ENCODE data around the gene OGDHL.
"Not testable (repeated sequence)": the region's sequence is repeated elsewhere in the genome, so short reads cannot be mapped to it uniquely, and the experiment has no call there.

The OGDHL gene

GRCh38 chr10:49740346-49741107 lies 21.6 kb downstream of the OGDHL start:
- DNase-seq (ENCODE audit: low read depth in 3 of 3) = no peak

GRCh38 chr10:49739426-49739825 lies 22.7 kb downstream of the OGDHL start:
- no peak for DNase-seq (ENCODE audit: low read depth in 3 of 3)

- DNase-seq (ENCODE audit: low read depth in 3 of 3) = no peak
Measured at GRCh38 chr10:49738616-49739360, 23.3 kb downstream of the OGDHL start.

- DNase-seq (ENCODE audit: low read depth in 3 of 3) = no peak
Measured at GRCh38 chr10:49737474-49738201, 24.5 kb downstream of the OGDHL start.

GRCh38 chr10:49736564-49737113 lies 25.5 kb downstream of the OGDHL start:
- no peak for DNase-seq (ENCODE audit: low read depth in 3 of 3)

- DNase-seq (ENCODE audit: low read depth in 3 of 3) = no peak
Measured at GRCh38 chr10:49735848-49736563, 26.1 kb downstream of the OGDHL start.

- DNase-seq (ENCODE audit: low read depth in 3 of 3) = no peak
Measured at GRCh38 chr10:49735161-49735560, 27.0 kb downstream of the OGDHL start.

- DNase-seq (ENCODE audit: low read depth in 3 of 3) = no peak
Measured at GRCh38 chr10:49734676-49735075, 27.4 kb downstream of the OGDHL start.

GRCh38 chr10:49733866-49734265 lies 28.3 kb downstream of the OGDHL start:
- no peak for DNase-seq (ENCODE audit: low read depth in 3 of 3)

- no peak for DNase-seq (ENCODE audit: low read depth in 3 of 3)
Measured at GRCh38 chr10:49726593-49726992, 35.5 kb downstream of the OGDHL start.

GRCh38 chr10:49715157-49715556 lies 47.0 kb downstream of the OGDHL start:
- not testable (repeated sequence) for DNase-seq (ENCODE audit: low read depth in 3 of 3)

- no peak for DNase-seq (ENCODE audit: low read depth in 3 of 3)
Measured at GRCh38 chr10:49713266-49713665, 48.9 kb downstream of the OGDHL start.

GRCh38 chr10:49711481-49711880 lies 50.6 kb downstream of the OGDHL start:
- no peak for DNase-seq (ENCODE audit: low read depth in 3 of 3)

- no peak for DNase-seq (ENCODE audit: low read depth in 3 of 3)
Measured at GRCh38 chr10:49710966-49711365, 51.2 kb downstream of the OGDHL start.

- DNase-seq (ENCODE audit: low read depth in 3 of 3) = no peak
Measured at GRCh38 chr10:49709934-49710333, 52.2 kb downstream of the OGDHL start.

- no peak for DNase-seq (ENCODE audit: low read depth in 3 of 3)
Measured at GRCh38 chr10:49707585-49707984, 54.5 kb downstream of the OGDHL start.

GRCh38 chr10:49700997-49701396 lies 61.1 kb downstream of the OGDHL start:
- DNase-seq (ENCODE audit: low read depth in 3 of 3) = no peak

- no peak for DNase-seq (ENCODE audit: low read depth in 3 of 3)
Measured at GRCh38 chr10:49700211-49700610, 61.9 kb downstream of the OGDHL start.

- DNase-seq (ENCODE audit: low read depth in 3 of 3) = no peak
Measured at GRCh38 chr10:49698679-49699078, 63.4 kb downstream of the OGDHL start.

GRCh38 chr10:49696311-49696710 lies 65.8 kb downstream of the OGDHL start:
- DNase-seq (ENCODE audit: low read depth in 3 of 3) = no peak

GRCh38 chr10:49694466-49694865 lies 67.7 kb downstream of the OGDHL start:
- no peak for DNase-seq (ENCODE audit: low read depth in 3 of 3)

- no peak for DNase-seq (ENCODE audit: low read depth in 3 of 3)
Measured at GRCh38 chr10:49691588-49691987, 70.5 kb downstream of the OGDHL start.

Measured in stimulated activated CD4-positive, alpha-beta T cell treated with anti-CD3 and anti-CD28 coated beads, TNF-alpha, amount 100 ng/mL, for 48 hours (primary cell).